ENCODE data around the gene SLC16A4. TPM values are rescaled to one million over a fixed set of nuclear protein-coding genes. Genes with fewer than 3 reads are reported as not detected.
"Not testable (repeated sequence)": the region's sequence is repeated elsewhere in the genome, so short reads cannot be mapped to it uniquely, and the experiment has no call there.

Gene SLC16A4
- total and polyA plus RNA-seq, 10 of the 15 experiments (the other 5 are each of a cell fraction or from before 2014, with no cell fraction given), result 0.13 to 2.2 (median 0.26) TPM; not detected in 1

- no peak for TF ChIP-seq MEF2B (IDR thresholded peaks at IDR 0.05; ENCODE audit: partially characterized antibody, poor library complexity, severe bottlenecking)
- TF ChIP-seq POLR2AphosphoS2 (IDR thresholded peaks at IDR 0.05; ENCODE audit: low read depth, low read length), result no peak
- no peak for TF ChIP-seq LARP7 (IDR thresholded peaks at IDR 0.05)
- TF ChIP-seq SP1 (IDR thresholded peaks at IDR 0.05; ENCODE audit: low read depth, low read length), result no peak
- no peak for TF ChIP-seq RB1 (IDR thresholded peaks at IDR 0.05; ENCODE audit: borderline replicate concordance)
- TF ChIP-seq PML (IDR thresholded peaks at IDR 0.05; ENCODE audit: low read length), result no peak
Measured at GRCh38 chr1:110390692-110391245, at the start of gene SLC16A4 (continued).

- H2AFZ ChIP-seq (ENCODE audit: control insufficient read depth, low read depth, low read length); H3K79me2 ChIP-seq (ENCODE audit: control insufficient read depth, insufficient read depth, low read length); POLR2A ChIA-PET; DNase-seq (ENCODE audit: low read depth, low spot score); H3K9me3 ChIP-seq (replicated peaks; ENCODE audit: control insufficient read depth, insufficient read depth, low read length); RAD21 ChIA-PET (ENCODE audit: unreplicated experiment); H4K20me1 ChIP-seq (ENCODE audit: control insufficient read depth, insufficient read depth); H3K4me2 ChIP-seq (ENCODE audit: control insufficient read depth, insufficient read depth); in situ Hi-C loops (cut with MboI); H3K4me1 ChIP-seq (ENCODE audit: control insufficient read depth, insufficient read depth, low read length); H3K27ac ChIP-seq (ENCODE audit: control insufficient read depth, insufficient read depth); intact Hi-C loops (cut with micrococcal nuclease; ENCODE audit: unreplicated experiment); H3K36me3 ChIP-seq (ENCODE audit: control insufficient read depth in 2 of 2, insufficient read depth in 2 of 2, low read length in 1 of 2); ATAC-seq; H3K4me3 ChIP-seq; H3K27me3 ChIP-seq (replicated peaks in 1 of 2; ENCODE audit: control insufficient read depth in 2 of 2, insufficient read depth in 2 of 2, low read length in 1 of 2); FAIRE-seq; BruUV-seq (replicated peaks); SMC1A ChIA-PET (ENCODE audit: uncharacterized antibody, unreplicated experiment); H3K9ac ChIP-seq (ENCODE audit: control insufficient read depth, insufficient read depth, low read length): not testable (repeated sequence)
- 54% methylated on average over 3 of the region's 3 CpGs for WGBS (ENCODE audit: insufficient coverage, insufficient replicate concordance, low lambda C conversion rate, missing lambda C conversion rate)
- CTCF ChIA-PET, result interaction anchor here (0.7 to 2.1 kb wide), 2 partner anchors 20 to 23 kb away, joined by 3 to 6 read pairs; no protein-coding TSS in a partner anchor
Measured at GRCh38 chr1:110439873-110440272, 49.0 kb upstream of the SLC16A4 start.
